ACC112 (cell line): ENCODE data around the gene POLD1.
A peak's percentile ranks its signal among the peaks of the same experiment; 100 is the strongest.

ENCODE experiments used
- H2AFZ ChIP-seq: fragments of 200-600 bp; sonication (generic); one replicate; pipeline ENCODE4 v1.6.0; 2017; ENCODE audit warnings: antibody characterized with exemption, low read length; ENCODE audit not compliant: unreplicated experiment
- H3K27ac ChIP-seq: fragments of 200-600 bp; sonication (generic); 2 replicates; pipeline ENCODE4 v1.5.1; 2014; ENCODE audit warnings: low read depth, mild to moderate bottlenecking, antibody characterized with exemption, low read length, moderate library complexity
- H3K27me3 ChIP-seq: fragments of 200-600 bp; sonication (generic); 2 replicates; pipeline ENCODE4 v1.6.1; 2014; ENCODE audit warnings: mild to moderate bottlenecking, antibody characterized with exemption, low read length, moderate library complexity, mixed read lengths; ENCODE audit not compliant: insufficient read depth
- H3K36me3 ChIP-seq: fragments of 200-600 bp; sonication (generic); 2 replicates; pipeline ENCODE4 v1.6.1; 2016; ENCODE audit warnings: mild to moderate bottlenecking, antibody characterized with exemption, low read length, moderate library complexity, mixed read lengths; ENCODE audit not compliant: insufficient read depth
- H3K4me1 ChIP-seq: fragments of 200-600 bp; sonication (generic); one replicate; pipeline ENCODE4 v1.6.1; 2016; ENCODE audit warnings: low read length, mixed read lengths; ENCODE audit not compliant: insufficient read depth, unreplicated experiment, control insufficient read depth
- H3K4me3 ChIP-seq: fragments of 200-600 bp; sonication (generic); 2 replicates; pipeline ENCODE4 v1.5.1; 2014; ENCODE audit warnings: mild to moderate bottlenecking, low read depth, low read length
- H3K79me2 ChIP-seq: fragments of 200-600 bp; sonication (generic); one replicate; pipeline ENCODE4 v1.6.0; 2016; ENCODE audit warnings: low read length; ENCODE audit not compliant: control insufficient read depth, unreplicated experiment, insufficient read depth

POLD1 gene

GRCh38 chr19:50420808-50421207 lies 36.7 kb downstream of the POLD1 start:
- Histone ChIP-seq H2AFZ (no peak overlapping the region), H3K27ac (no peak overlapping the region), H3K79me2 (no peaks in the 10 kb centered on the region), H3K4me3 (no peak overlapping the region), H3K36me3 (no peaks in the 10 kb centered on the region), H3K4me1 (no peaks in the 10 kb centered on the region), H3K27me3 (0 out of 2 replicates have a peak, but pooled peaks cover 6% of the 10 kb centered on the region)

GRCh38 chr19:50422397-50423278 lies 38.5 kb downstream of the POLD1 start:
- no peaks in the 10 kb centered on the region for H3K79me2 ChIP-seq
- H3K4me1 ChIP-seq, result no peaks in the 10 kb centered on the region
- 0 out of 2 replicates have a peak, but pooled peaks cover 6% of the 10 kb centered on the region for H3K27me3 ChIP-seq
- H2AFZ ChIP-seq, result no peak overlapping the region
- H3K4me3 ChIP-seq, result no peak overlapping the region
- no peaks in the 10 kb centered on the region for H3K36me3 ChIP-seq
- H3K27ac ChIP-seq, result no peak overlapping the region

GRCh38 chr19:50423279-50424113 lies 39.3 kb downstream of the POLD1 start:
- H3K27ac ChIP-seq, result no peak overlapping the region
- H2AFZ ChIP-seq, result no peak overlapping the region
- no peak overlapping the region for H3K4me3 ChIP-seq
- H3K36me3 ChIP-seq, result no peaks in the 10 kb centered on the region
- no peaks in the 10 kb centered on the region for H3K4me1 ChIP-seq
- no peaks in the 10 kb centered on the region for H3K79me2 ChIP-seq
- H3K27me3 ChIP-seq, result 0 out of 2 replicates have a peak, but pooled peaks cover 9% of the 10 kb centered on the region

DNA sequence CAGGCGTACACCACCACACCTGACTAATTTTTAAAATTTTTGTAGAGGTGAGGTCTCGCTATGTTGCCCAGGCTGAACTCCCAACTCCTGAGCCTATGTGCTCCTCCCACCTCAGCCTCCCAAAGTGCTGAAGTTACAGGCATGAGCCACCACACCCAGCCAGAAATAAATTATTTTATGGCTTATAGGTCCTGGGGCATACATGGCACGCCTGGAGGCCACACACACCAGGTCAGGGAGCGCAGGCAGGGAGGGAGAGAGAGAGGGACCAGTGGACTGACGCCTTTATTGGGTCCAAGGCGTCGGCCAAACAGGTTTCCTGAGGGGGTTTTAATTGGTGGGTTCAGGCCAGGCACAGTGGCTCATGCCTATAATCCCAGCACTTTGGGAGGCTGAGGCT lies 41.4 kb downstream of the POLD1 start:
- Histone ChIP-seq H3K4me3 (no peak overlapping the region), H3K36me3 (no peaks in the 10 kb centered on the region), H3K4me1 (no peaks in the 10 kb centered on the region), H2AFZ (no peak overlapping the region), H3K27me3 (peaks cover 12% of the 10 kb centered on the region; the same call in 1 of the 2 replicates), H3K79me2 (no peaks in the 10 kb centered on the region), H3K27ac (no peak overlapping the region)

DNA sequence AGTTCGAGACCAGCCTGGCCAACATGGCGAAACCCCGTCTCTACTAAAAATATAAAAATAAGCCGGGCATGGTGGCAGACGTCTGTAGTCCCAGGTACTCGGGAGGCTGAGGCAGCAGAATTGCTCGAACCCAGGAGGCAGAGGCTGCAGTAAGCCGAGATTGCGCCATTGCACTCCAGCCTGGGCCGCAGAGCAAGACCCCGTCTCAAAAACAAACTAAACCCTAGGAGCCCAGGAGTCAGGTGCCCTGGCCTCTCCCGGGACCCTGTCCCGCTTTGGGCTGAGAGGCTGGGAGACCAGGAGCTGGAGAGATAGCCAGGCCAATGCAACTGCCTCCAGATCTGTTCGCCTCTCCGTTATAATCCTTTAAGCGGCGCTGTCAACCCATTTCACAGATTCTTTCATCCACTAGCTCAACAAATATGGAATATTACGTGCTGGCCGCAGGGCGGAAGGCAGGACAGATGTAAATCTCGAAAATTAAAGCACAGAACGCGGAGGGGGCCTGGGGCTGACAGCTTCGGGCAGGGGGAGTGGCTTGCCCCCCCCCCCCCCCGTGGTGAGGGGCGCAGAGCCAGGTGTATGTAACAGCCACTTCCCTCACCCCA lies 43.3 kb downstream of the POLD1 start:
- Histone ChIP-seq H3K36me3 (no peaks in the 10 kb centered on the region), H3K4me1 (no peaks in the 10 kb centered on the region), H3K4me3 (no peak overlapping the region), H3K27ac (no peak overlapping the region), H3K27me3 (peaks cover 22% of the 10 kb centered on the region), H3K79me2 (no peaks in the 10 kb centered on the region), H2AFZ (no peak overlapping the region)

DNA sequence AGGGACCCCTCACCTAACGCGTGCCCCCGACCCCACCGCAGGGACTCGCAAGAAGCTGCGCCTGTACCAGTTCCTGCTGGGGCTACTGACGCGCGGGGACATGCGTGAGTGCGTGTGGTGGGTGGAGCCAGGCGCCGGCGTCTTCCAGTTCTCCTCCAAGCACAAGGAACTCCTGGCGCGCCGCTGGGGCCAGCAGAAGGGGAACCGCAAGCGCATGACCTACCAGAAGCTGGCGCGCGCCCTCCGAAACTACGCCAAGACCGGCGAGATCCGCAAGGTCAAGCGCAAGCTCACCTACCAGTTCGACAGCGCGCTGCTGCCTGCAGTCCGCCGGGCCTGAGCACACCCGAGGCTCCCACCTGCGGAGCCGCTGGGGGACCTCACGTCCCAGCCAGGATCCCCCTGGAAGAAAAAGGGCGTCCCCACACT lies 43.9 kb downstream of the POLD1 start:
- no peak overlapping the region for H3K4me3 ChIP-seq
- no peak overlapping the region for H2AFZ ChIP-seq
- no peaks in the 10 kb centered on the region for H3K36me3 ChIP-seq
- no peaks in the 10 kb centered on the region for H3K79me2 ChIP-seq
- no peaks in the 10 kb centered on the region for H3K4me1 ChIP-seq
- peaks cover 28% of the 10 kb centered on the region for H3K27me3 ChIP-seq
- H3K27ac ChIP-seq, result no peak overlapping the region

GRCh38 chr19:50428772-50429463 lies 44.8 kb downstream of the POLD1 start:
- Histone ChIP-seq H2AFZ (no peak overlapping the region), H3K27me3 (peaks cover 30% of the 10 kb centered on the region), H3K36me3 (no peaks in the 10 kb centered on the region), H3K79me2 (no peaks in the 10 kb centered on the region), H3K27ac (no peak overlapping the region), H3K4me3 (no peak overlapping the region), H3K4me1 (no peaks in the 10 kb centered on the region)

- peaks cover 30% of the 10 kb centered on the region for H3K27me3 ChIP-seq
- no peaks in the 10 kb centered on the region for H3K4me1 ChIP-seq
- H2AFZ ChIP-seq, result no peak overlapping the region
- H3K4me3 ChIP-seq, result peak overlapping the region; percentile 70
- no peaks in the 10 kb centered on the region for H3K79me2 ChIP-seq
- no peaks in the 10 kb centered on the region for H3K36me3 ChIP-seq
- no peak overlapping the region for H3K27ac ChIP-seq
These were observed 46.8 kb downstream of the POLD1 start for GRCh38 chr19:50430888-50431342.

DNA sequence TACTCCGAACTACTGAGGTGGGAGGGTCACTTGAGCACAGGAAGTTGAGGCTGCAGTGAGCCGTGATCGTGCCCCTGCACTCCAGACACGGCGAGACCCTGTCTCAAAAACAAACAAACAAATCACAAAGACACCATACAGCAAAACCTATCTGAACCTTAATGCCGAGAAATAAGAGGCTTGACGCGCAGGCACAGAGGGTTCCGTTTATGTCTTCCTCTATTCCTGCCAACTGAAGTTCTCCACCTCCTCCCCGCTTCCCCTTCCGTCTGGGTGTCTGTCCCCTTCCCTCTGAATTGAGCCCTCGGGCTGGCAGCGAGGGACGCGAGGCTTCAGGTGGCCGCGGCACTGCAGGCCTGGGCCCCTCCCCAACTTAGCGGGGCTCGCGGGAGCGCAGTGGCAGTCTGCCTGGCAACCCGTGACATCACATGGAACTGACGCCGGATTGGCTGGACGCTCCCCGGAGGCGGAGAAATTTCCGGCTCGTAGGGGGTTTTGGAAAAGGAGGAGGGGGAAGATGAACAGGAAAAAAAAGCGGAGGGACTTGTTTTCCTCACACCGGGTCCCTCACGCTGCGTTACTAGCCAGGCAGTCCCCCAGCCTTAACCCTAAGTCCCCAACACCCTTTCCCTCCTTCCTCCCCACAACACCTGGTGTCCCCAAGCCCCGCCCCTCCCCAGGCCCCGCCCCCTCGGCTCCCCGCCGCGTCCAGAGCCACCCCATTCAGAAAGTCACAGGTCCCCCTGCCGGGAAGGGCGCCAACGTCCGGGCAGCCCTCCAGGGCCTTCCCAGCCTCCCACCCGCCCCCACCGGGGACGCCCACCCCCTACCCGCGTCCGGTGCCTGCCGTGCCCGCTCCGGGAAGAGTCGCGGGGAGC lies 47.4 kb downstream of the POLD1 start:
- H3K36me3 ChIP-seq, result no peaks in the 10 kb centered on the region
- H3K27ac ChIP-seq, result no peak overlapping the region
- H2AFZ ChIP-seq, result peak overlapping the region; percentile 12
- H3K79me2 ChIP-seq, result no peaks in the 10 kb centered on the region
- no peaks in the 10 kb centered on the region for H3K4me1 ChIP-seq
- H3K27me3 ChIP-seq, result peaks cover 30% of the 10 kb centered on the region
- H3K4me3 ChIP-seq, result peak overlapping the region; percentile 70
